Astrocyte of the hippocampus (primary cell): ENCODE measurements around the gene MBOAT1.
"Not testable (repeated sequence)": the region's sequence is repeated elsewhere in the genome, so short reads cannot be mapped to it uniquely, and the experiment has no call there.

Source experiments
- DNase-seq: peaks from one replicate; pipeline ENCODE4 v3.0.0; 2011; ENCODE audit warnings: low read depth, low spot score

Gene MBOAT1

DNA sequence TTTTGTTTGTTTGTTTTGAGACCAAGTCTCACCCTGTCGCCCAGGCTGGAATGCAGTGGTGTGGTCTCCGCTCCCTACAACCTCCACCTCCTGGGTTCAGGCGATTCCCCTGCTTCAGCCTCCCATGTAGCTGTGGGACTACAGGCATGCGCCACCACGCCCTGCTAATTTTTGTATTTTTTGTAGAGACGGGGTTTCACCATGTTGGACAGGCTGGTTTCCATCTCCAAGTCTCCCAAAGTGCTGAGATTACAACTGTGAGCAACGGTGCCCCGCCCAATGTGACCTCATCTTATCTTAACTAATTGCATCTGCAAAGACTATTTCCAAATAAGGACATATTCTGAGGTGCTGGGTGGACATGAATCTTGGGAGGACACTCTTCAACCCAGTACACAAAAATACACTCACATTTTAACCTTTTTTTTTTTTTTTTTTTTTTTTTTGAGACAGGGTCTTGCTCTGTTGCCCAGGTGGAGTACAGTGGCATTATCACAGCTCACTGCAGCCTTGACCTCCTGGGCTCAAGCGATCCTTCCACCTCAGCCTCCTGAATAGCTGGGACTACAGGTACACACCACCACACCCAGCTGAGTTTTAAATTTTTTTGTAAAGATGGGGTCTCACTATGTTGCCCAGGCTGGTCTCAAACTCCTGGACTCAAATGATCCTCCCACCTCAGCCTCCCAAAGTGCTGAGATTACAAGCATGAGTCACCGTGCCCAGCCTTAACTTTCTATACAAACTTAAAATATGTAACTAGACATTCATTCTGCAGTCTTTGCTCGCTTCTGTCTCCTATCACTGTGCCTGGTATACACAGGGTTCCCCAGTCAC, 72.9 kb downstream of the MBOAT1 start:
- DNase-seq: not testable (repeated sequence)

DNA sequence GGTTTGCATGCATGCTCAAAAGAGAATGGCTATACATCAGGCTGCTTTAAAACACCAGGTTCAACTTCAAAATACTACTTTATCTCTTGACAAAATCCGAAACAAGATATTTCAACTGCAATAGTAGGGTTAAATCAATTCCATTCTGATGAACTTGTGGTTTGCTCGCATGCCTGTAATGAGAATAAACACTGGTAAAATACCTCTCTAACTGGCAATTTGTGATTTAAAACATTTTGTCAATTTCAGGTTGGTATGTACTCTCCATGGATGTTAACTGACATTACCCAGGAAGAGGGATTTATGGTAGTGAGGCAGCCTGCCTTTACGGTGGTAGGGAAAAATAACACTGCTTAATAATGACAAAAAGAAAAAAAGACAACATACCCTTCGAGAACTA, 74.4 kb downstream of the MBOAT1 start:
- peak; percentile 25 for DNase-seq

DNA sequence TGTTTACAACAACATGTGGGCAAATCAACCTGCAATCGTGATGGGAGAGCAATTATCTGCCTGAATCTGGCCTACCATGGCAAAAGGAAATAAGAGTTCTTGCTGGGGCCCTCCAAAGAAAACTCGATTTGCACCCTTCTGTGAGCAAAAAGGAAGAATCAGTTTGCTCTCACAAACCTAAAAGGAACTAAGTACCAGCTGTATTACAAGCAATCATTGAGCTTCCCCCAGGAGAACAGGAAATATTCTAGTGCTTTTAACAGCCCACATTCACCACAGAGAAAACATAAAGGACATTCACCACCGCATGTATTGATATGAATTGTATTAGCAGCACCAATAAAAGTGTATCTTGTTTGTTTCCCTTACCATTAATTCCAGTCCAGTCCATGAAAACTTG, 75.0 kb downstream of the MBOAT1 start:
- no peak for DNase-seq

DNA sequence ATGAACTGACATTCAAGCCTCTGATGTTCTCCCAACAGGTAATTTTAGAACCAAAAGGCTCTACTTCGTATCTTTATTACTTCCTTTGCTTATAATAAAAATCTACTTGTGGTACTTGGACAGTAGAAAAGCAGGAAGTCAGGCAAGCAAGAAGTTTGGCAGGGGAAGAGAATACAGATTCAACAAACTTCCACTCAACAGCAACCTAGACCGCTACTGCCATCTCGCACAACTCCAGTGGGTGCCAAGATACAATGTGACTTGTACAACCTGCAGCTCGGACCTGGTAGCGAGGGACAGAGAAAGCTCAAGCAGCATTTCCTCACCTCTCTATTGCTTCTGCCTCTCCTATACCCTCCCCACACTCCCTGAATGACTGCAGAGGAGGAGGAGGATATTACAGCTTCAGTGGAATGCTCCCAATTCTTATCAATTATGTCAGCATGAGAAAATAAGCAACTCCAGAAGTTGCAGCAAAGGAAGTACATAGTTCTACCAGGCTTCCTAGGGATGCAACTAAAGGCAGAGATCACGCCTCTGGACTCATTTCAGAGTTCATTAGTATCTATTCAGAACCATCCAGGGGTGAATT, 76.5 kb downstream of the MBOAT1 start:
- no peak for DNase-seq

DNA sequence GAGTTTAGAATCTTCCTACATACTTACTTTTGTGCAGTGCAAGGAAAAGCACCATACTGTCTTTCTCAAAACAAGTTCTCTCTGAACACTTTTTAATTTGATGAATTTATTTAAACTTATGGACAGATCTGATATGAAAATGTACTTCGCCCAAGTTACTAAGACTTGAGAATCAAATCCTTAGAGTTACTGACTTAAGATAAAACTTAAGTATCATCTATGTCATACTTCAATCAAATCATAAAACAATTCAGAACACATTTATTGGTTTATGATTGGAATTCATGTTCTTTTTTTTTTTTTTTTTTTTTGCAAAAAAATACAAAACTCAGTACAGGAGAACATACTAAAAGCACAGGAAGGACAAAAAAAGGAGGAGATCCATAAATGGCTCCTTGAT, 77.7 kb downstream of the MBOAT1 start:
- DNase-seq: no peak

DNA sequence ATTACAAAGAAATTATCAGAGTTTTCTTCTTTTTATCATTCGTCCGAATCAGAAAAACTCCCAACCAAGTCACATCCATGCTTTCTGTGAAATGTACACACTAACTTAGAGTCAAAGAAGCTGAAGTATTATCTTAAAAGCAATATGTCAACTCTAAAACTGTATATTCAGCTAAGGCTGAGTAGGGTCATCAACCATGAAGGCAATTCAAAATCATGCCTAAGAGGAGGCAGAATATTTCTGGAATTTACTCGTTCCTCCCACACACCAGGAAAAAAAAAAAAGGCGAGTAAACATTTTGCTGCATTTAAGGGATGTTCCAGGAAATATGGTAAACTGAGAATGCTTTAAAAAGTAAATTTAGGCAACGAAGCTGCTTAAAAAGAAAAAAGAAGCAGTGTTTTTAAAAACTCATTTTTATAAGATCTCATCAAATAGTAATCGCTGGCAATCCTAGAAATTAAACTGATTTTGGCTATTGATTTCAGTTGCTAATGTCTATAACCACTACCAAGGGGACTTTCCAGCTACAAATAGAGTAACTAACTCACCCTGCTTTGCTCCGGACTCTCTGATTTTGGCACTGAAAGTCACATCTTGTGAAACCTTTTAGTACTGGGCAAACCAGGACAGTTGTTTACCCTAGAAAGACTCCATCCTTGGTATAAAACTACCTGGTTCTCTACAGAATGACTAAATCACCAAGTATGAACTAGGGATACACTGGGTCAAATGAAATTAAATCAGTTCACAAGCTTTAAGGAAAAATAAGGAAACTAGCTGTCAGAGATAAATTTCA, 82.8 kb downstream of the MBOAT1 start:
- no peak for DNase-seq

DNA sequence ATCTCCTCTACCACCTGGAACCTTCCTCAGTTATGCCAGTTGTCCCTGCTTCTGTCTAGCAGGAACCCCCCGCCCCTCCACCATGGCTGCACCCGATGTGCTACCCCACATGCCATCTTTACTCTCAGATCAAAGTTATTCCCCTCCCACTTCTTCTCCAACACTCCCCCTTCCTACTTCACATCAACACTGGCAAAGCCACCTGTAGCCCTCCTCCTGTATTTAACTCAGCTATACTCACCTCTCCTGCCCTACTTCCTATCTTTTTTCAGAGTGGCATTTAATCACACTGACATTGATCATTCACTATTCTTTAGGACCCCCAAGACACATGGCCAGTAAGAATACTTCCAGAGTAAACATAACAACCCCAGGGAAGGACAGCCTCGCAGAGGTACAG, 84.3 kb downstream of the MBOAT1 start:
- no peak for DNase-seq

DNA sequence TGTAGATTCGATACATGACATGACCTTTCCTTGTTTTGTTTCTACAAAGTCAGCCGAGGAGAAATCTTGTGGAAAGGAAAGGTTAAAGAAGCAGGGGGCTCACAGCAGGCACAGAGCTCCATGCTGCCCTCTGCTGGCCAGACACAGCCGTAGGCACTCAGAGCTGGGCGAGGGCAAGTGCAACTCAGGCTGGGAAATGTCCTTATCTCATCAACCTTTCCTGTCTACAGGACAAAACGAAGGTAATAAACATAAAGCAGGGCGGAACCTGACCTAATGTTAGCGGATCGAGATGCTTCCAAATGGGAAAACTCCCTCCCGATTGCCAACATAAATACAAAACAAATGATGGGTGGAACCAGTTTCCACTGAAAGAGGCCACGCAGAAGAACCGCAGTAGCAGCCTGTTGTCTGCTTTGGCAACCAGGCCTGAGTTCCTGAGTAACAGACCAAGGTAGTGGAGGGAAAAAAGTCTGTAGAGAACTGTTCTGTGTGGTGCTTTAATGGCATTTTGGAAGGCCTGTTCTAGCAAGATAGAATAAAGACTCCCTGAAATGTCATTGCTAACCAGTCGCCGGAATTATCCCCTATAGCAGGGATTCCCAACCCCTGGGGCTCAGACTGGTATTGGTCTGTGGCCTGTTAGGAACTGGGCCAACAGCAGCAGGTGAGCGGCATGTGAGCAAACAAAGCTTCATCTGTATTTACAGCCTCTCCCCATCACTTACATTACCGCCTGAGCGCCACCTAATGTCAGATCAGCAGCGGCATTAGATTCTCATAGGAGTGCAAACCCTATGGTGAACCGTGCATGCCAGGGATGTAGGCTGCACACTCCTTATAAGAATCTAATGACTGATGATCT, 85.2 kb downstream of the MBOAT1 start:
- DNase-seq: peak; percentile 75

DNA sequence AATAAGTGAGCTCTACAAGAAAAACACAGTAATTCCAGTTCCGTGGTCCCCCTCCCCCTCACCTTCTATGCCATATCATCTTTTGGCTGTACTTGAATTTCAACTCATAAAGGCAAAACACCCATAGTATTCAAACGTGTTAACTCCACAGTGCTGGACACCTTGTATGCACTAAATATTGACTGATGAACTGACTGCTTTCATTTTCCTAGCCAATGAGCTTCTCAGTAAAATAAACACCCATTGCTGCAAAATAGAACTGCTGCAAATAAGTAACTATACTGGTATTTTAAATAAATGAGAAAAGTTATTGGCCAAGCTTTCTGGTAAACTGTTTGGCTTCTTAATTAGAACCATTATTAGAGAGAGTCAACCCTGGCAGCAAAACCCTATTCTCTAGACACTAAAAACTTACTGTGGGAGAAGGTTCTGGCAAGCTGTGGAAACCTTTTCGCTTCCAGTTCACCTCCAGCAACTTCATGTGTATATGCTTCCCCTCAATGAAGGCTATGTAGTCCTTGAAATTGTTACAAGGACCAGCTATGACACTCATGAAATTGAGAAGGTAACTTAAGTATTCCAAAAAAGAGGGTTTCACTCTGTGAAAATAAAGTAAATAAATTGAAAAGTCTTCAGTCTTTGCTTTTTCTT, 86.0 kb downstream of the MBOAT1 start:
- no peak for DNase-seq

DNA sequence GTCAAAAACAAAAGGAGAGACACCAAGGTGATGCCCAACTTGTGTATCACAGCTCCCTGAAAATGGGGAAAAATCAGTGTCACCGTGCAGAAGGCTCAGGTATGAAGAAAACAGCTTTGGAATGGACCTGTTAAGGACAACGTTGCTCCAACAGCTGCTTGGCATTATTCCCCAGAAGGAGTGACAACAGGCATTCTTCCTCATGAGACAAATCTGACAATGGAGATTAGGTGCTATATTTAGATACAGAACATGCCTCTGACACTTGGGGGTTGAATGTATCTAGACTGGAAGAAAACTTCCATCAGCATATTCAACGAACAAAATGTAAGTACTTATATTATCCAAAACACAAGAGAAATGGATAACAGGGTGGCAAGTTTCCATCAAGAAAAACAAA, 87.7 kb downstream of the MBOAT1 start:
- no peak for DNase-seq

DNA sequence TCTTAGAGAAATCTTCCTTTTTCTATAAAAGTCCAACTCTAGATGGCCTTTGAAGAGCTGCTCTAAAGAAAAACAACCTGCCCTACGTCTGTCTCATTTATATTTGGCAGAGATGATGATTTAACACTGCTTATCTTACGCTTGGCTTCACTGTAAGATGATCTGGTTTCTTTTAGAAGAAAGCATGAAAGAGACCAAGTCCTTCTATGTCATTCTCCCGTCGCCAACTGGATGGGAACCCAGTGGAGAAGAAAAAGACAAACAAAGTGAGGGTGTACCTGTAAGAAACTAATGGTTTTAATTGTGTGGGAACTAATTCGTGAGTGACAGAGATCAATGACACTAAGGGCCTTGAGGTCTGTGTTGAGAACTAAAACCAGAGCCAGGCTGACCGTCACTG, 92.8 kb downstream of the MBOAT1 start:
- no peak for DNase-seq

DNA sequence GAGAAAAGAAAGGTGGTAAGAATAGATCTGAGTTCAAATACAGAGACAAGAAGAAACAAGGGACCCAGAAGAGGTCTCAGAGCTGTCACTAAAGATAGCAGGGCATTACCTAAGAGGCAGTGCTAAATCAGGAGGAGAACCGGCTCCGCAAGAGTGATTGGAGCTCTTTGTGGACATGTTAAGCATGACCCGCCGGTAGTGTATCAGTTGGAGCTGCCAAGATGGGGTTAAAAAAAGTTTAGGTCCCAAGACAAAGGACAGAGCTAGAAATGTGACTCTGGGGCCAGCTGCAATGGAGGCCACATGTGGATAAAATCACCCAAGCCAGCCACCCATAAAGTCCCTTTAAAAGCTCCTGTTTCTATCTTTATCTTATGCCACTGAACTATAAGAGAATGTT, 93.4 kb downstream of the MBOAT1 start:
- no peak for DNase-seq

DNA sequence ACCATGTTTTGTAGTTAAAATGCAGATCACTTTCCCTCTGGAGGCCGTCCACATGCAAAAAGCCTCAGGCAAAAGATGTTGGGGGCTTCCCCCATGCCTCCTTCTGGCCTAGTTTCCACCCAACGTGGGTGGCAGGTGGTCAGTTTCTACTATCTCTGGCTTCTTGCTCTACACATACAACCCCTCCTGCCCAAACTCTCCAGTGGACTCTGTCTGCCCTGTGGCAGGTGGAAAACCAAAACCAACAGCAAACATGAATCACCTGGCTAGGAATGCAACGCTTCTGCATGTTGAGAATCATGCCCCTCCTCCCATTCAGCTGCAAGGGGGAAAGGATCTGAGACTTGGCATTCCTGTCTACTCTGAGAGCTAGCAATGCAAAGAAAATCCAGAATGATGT, 94.8 kb downstream of the MBOAT1 start:
- DNase-seq: peak; percentile 79

DNA sequence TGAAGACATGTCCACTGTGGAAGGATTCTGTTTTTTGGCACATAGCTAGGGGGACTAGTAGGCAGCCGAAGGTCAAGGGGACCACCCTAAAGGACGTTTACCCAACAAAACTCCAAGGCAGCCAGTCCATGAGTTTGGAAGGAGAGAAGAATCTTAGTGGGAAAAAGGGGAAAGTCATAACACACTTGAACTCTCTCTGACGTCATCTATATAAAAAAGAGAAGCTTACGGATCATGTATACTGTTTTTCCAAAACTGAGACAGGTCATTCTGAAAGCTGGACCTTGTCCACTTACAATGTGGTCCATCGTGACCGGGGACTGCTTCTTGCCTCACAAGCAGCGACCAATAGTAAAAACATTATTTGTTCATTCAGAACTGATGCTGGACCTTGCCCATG, 95.5 kb downstream of the MBOAT1 start:
- DNase-seq: no peak

DNA sequence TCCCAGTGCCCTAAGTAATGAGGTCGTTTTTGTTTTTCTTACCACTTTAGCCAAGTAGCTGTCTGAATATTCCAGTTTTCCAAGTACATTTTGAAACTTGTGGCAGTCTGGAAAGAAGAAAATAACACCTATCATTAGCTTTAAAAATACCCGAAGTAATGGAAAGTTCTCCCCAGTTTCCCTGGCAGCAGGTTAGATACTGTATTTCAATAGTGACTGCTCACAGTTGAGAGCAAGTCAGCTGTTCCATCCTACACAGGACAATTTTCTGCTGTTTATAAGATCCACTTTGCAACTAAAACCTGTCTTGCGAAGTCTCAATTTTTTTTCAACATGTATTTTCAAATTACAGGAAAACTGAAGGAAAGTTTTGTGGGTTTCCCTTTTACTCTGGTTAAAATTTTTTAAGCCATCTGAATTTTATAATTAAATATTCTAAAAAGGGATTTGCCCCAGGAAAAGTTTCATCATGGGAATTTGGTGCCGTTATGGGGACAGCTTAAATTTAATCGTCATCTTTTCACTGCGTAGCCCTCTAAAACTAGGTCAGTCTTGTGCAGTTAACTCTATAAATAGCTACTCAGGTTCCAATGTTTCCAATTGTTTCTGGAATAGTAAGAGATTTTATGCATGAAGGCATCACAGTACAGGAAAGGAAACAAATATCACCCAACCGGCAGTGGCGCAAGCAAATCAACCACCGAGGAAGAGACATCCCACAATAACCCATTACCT, 96.9 kb downstream of the MBOAT1 start:
- no peak for DNase-seq

DNA sequence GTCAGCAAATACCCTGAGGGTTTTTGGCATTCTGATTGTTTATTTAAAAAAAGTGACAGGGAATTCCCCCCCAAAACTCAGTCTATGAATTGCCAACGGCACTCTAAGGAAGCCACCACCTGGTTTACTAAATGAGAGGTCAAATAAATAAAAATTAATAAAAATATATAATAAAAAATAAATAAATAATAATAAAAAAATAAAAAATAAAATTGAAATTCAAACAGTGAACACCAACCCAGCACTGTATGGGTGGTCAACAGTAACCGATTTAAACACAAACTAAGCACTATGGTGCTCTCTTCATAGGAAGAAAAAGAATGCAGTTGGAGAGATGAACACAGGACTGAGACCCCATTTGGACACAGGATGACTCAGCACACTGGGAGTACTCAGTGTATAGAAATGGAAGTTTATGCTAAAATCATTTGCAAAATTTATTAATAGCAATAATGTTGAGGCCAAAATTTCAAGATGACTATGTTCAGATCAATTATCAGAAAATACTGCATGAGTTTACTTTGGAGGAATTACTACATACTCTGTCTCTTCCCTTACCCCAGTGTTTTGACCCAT, 98.5 kb downstream of the MBOAT1 start:
- no peak for DNase-seq

DNA sequence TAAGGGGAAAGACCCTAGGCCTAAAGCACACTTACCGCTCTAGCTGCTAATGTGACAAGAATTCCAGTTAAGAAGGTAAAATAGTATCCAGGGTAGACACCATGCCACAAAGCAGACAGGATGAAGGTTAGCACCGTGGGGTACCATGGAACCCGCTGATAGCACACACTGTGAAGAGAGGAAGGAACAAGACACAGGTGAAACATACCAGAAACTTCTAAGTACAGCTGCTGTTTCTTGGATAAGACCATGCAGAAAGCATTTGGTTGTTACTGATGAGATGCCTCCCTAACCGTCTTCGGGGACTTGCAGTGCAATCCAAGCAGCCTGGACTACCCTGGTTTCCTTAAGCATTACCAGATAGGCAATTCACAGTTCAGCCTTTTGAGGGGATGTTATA, 99.4 kb downstream of the MBOAT1 start:
- no peak for DNase-seq

DNA sequence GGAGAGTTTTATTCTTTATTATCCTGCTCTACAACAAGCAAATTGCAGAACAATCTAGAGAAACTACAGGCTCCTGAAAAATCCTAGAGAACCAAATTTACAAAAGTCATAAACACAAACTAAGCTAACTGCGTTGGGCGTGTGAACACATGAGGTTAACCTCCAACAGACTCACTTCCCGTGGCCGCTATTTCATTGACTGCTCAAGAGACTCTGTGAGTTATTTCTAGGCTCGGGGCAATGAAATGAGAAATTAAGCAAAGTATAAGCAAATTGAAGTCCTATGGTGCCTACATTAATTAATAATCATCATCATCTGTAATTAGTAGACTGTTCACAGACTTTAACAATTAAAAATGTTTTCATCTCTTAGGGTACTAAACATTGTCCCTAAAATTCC, 100.0 kb downstream of the MBOAT1 start:
- DNase-seq: no peak

DNA sequence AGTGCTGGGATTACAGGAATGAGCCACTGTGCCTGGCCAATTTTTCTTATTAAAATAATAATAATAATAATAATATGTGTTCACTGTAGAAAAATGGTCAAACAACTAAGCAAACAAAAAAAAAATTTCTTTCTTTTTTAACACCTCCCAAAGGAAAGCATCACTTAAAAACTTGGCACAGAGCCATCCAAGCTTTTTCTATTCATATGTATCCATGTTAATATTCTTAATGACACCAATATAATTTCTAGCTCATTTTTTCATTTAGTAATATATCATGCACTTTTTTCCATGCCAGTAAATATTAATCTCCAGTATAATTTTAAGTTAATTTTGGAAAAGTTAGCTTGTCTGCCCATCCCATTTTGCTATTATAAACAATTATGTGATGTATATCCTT, 101.8 kb downstream of the MBOAT1 start:
- DNase-seq: no peak

DNA sequence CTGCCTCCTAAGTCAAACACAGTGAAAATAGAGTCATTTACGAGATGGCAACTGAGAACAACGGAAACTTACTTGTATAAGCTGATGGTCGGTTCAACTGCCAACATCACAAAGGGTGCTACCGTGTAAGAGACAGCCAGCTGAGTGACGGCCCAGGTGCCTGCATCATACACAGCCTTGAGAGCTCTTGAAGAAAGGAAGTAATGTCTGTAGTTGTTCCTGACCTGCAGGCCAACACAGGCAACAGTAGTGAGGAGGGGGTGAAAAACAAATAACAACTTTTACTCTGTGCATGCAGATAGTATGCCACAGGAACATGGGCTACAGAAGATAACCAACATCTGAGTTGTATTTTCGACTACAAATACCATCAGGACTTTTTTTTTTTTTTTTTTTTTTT, 102.7 kb downstream of the MBOAT1 start:
- no peak for DNase-seq
